ENCODE measurements around the gene LRRC1. TPM values are rescaled to one million over a fixed set of nuclear protein-coding genes. Genes with fewer than 3 reads are reported as not detected.

LRRC1 gene
- total and polyA plus RNA-seq, 2 of the 8 experiments (the other 6 are each of a cell fraction or from before 2014, with no cell fraction given): 6.7 to 15.9 TPM

- Histone ChIP-seq H3K56ac (replicated peaks; ENCODE audit: insufficient read length, low read depth, low read length) (no peak overlapping the region), H4K91ac (replicated peaks; ENCODE audit: insufficient read length, low read length) (no peak overlapping the region), H3K4me3 (ENCODE audit: extremely low read depth in 1 of 4, insufficient read depth in 2 of 4, low read depth in 3 of 4, low read length in 4 of 4) (no peak overlapping the region), H3K79me1 (ENCODE audit: low read depth, low read length) (peaks cover 7% of the 10 kb centered on the region; the same call in 1 of the 2 replicates), H2AFZ (ENCODE audit: low read length) (no peak overlapping the region), H3K9me3 (ENCODE audit: insufficient read depth in 2 of 2, low read depth in 1 of 2, low read length in 1 of 2) (no peaks in the 10 kb centered on the region), H4K8ac (ENCODE audit: extremely low read depth, insufficient read depth, low read length) (no peak overlapping the region), H3K4ac (replicated peaks; ENCODE audit: insufficient read length, low read depth, low read length) (no peak overlapping the region), H3K18ac (ENCODE audit: extremely low read depth, low read length) (no peak overlapping the region), H2BK120ac (replicated peaks; ENCODE audit: low read depth, low read length) (no peak overlapping the region), H3K79me2 (ENCODE audit: control insufficient read depth in 1 of 2, insufficient read depth in 2 of 2, low read length in 2 of 2) (peaks cover 4 to 68% of the 10 kb centered on the region in 2 experiments; a peak in 3 of 4 replicates), H3K27ac (ENCODE audit: low read depth, low read length) (no peak overlapping the region), H3K23ac (ENCODE audit: insufficient read length) (no peak overlapping the region), H4K5ac (ENCODE audit: insufficient read length, low read depth, low read length) (no peak overlapping the region), H2BK20ac (ENCODE audit: low read length) (no peak overlapping the region), H3K36me3 (ENCODE audit: control insufficient read depth in 2 of 4, insufficient read depth in 4 of 4, low read length in 3 of 4) (no peaks in the 10 kb centered on the region), H3K27me3 (replicated peaks in 1 of 4; ENCODE audit: control insufficient read depth in 3 of 4, extremely low read depth in 1 of 4, insufficient read depth in 3 of 4, low read length in 3 of 4) (no peaks in the 10 kb centered on the region), H2AK5ac (ENCODE audit: low read depth, low read length) (no peak overlapping the region), H3K14ac (ENCODE audit: insufficient read length) (no peak overlapping the region), H3K9ac (replicated peaks in 1 of 4; ENCODE audit: extremely low read depth in 1 of 4, low read depth in 3 of 4, low read length in 3 of 4) (no peak overlapping the region), H3K4me1 (replicated peaks in 1 of 4; ENCODE audit: control insufficient read depth in 3 of 4, insufficient read depth in 4 of 4, low read length in 3 of 4) (peaks cover 0 to 12% (median 11%) of the 10 kb centered on the region in 4 experiments; a peak in 6 of 7 replicates), H2BK12ac (ENCODE audit: low read depth, low read length) (no peak overlapping the region), H3K23me2 (ENCODE audit: low read depth, low read length) (no peaks in the 10 kb centered on the region), H2BK5ac (ENCODE audit: low read depth, low read length) (no peak overlapping the region), H4K20me1 (replicated peaks in 1 of 2; ENCODE audit: control insufficient read depth in 1 of 2, insufficient read depth in 2 of 2, low read length in 2 of 2) (peaks cover 0 to 8% of the 10 kb centered on the region in 2 experiments), H3K4me2 (ENCODE audit: insufficient read depth in 1 of 2, low read depth in 2 of 2, low read length in 2 of 2) (no peak overlapping the region), H2BK15ac (ENCODE audit: low read length) (no peak overlapping the region)
- ChIA-PET CTCF (ENCODE audit: partially characterized antibody) (no interaction called here), POLR2A (ENCODE audit: partially characterized antibody) (no interaction called here)
- FAIRE-seq (no peak), DNase-seq (ENCODE audit: low read depth in 1 of 2, low spot score in 2 of 2) (no peak)
- WGBS, 2 experiments (ENCODE audit: extremely low coverage in 1 of 2, insufficient coverage in 1 of 2, insufficient read length in 1 of 2, insufficient replicate concordance in 2 of 2, low coverage in 1 of 2, low lambda C conversion rate in 2 of 2, missing lambda C conversion rate in 1 of 2): 94% methylated on average over 6 of the region's 6 CpGs; no CpG with 5 or more reads in 1 of the 2 experiments
- no peak for TF ChIP-seq POLR2AphosphoS5 (IDR thresholded peaks at IDR 0.05; ENCODE audit: low read depth, low read length)
- TF ChIP-seq JUN (IDR thresholded peaks at IDR 0.05; ENCODE audit: low read depth, low read length): no peak
- no peak for TF ChIP-seq MAX (IDR thresholded peaks at IDR 0.05)
- TF ChIP-seq KDM1A (IDR thresholded peaks at IDR 0.05; ENCODE audit: borderline replicate concordance, low read length): no peak
These were observed 8.5 kb downstream of the LRRC1 start for GRCh38 chr6:53803081-53803860.
